ELF-1 (cell line): ENCODE results near the gene DOC2A.
"Not testable (repeated sequence)": the region's sequence is repeated elsewhere in the genome, so short reads cannot be mapped to it uniquely, and the experiment has no call there.

Experiments used
- DNase-seq: peaks from one replicate; pipeline ENCODE4 v3.0.0-alpha.2; 2016; ENCODE audit warnings: low read depth, low spot score

The DOC2A gene

DNA sequence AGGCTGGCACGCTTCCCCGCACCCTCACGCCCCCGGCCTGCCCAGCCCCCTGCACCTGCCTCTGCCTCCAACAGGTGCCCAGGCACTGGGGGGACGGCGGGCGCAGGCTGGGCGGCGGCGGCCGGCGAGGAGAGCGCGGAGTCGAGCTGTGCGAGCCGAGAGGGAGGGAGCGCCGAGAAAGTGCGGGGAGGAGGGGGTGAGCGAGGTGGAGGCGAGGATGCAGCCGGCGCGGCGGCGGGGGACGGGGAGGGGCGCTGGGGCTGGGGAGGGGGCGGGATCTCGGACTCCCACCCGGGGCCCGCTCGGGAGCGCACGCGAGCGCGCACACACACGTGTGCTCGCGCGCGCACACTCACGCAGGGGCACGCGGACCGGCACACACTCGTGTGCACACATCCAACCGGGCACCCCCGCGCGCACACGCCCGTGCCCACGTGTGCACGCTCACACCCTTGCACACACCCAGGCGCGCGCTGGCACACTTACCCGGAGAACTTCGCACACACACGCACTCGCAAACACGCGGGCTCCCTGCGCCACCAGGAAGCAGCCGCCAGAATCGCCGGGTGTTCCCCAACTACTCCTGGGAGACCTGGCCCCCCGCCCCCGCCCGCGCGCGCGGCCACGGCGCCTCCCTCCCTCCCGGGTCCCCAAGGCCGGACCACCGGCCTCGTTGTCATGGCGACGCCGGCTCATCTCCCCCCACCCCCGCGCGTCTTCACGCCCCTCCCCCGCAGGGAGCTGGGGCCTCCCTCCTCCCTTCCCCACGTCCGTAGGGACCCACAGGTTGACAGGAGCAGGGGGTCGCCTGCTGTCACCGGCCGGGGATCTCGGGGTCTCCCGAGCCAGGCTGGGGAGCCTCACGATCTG lies at the start of gene DOC2A:
Gene DOC2A, minus strand, starts transcription at position 184 of the 870 bp plus-strand sequence. CDS start 805 bp downstream, outside the sequence.
- DNase-seq = no peak

DNA sequence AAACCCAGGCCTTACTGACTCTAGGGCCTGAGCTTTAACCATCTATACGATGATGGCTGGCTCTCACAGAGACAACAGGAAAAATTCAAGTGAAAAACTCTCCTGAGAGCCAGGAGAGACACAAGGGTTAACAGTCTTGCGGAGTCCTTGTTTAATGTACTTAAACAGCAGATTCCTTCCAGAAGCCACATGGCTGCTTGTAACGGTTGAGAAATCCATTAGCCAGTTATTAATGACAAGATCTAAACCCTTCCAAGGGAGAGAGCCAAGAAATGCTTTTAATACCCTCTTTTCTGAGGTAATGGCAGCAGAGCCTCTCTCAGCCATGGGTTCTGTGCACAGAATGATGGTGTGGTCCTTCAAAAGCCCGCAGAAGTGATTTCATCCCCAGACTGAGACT lies 49.5 kb upstream of the DOC2A start:
- DNase-seq = no peak

DNA sequence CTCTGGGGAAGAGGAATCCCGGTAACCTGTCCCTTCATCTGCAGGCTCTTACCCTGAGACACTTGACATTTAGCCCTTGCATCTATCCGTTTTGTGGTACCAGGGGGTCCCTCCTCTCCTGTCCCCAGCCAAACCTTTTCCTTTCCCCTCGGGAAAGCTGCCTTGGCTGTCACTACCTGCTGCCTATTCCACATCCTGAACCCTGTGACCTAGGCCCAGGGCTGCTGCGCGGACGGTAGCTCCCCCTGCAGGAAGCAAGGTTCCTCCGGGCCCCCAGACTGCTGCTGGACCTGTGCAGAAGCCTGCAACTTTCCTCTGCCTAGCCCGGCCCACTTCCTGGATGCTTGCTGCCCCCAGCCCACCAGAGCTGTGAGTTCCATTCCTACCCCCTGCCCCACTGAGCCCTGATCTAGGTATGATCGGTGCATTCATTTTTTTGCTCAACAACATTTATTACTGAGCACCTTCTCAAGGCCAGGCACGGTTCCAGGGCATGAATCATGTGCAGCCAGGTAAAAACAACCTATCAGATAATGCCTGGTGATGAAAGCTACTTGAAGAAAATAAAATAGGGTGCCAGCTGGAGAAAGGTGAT lies 44.2 kb upstream of the DOC2A start:
- peak; percentile 85 for DNase-seq

DNA sequence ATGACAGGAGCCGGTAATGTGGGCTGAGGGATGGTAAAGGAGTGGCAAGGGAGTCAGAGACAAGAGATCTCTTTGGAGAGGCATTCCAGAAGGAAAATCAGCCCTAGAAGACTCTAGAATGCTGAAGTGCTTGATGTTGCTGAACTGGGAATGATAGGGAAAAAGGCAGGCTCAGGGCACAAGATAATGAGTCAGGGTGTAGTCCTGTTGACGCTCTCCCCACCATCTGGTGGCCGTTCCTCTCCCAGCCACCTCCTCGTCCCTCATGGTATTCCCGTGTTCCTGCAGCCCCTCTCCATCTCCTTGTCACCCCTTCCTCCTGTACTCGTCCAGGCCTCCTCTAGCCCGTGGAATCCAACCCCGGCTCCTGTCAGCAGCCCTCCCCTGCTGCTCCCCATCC lies 43.6 kb upstream of the DOC2A start:
- DNase-seq = no peak

DNA sequence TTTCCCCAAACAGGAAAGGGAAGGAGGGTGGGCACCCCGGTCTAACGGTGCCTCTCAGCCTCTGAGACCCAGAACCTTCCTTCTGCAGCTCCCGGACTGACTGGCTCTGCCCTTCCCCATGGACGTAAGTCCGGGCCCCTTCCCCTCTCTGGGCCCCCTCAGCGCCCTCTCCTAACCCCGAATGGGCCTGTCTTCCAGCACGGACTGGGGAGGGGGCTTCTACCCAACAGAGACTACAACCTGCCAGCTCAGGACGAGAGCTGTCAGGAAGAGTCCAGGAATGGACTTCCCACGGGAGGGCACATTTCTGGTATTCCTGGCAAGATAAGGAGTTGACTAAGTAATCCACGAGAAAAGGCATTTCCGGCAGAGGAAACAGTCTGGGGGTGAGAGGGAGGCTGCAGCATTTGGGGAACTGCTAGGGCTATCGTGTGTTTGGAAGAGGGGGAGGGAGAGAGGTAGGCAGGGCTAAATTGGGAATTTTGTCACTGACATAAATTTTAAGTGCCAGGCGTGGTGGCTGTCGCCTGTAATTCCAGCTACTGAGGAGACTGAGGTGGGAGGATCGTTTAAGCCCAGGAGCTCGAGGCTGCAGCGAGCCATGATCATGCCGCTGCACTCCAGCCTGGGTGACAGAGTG lies 42.7 kb upstream of the DOC2A start:
- DNase-seq = peak; percentile 61

DNA sequence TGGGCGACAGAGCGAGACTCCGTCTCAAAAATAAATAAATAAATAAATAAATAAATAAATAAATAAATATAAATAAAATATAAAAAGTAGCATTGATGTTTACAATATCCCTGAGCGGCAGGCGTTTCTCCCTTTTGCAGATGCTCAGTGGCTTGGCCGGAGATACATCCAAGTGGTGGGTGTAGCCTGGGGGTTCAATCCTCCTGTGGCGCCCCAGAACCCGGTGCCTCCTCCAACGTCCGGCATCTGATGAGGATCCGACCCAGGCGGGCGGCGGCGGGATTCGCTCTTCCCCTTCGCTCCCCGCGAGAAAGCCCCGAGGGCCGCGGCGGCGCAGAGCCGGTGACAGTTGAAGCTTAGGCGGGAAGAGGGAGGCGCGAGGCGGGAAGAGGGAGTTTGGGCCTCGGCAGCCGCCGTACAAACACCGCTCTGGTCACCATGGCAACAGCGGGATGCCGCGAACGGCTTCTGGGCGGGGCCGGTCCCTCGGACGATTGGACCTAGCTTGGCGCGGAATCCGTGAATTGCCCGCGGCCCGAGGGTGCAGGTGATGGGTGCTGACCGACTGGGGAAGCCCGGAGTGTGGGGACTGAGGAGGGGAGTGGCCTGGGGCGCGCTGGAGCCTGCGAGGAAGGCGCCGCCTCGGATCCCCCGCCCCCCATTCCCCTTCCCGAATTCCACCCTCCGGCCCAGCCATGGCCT lies 42.0 kb upstream of the DOC2A start:
- peak; percentile 96 for DNase-seq

DNA sequence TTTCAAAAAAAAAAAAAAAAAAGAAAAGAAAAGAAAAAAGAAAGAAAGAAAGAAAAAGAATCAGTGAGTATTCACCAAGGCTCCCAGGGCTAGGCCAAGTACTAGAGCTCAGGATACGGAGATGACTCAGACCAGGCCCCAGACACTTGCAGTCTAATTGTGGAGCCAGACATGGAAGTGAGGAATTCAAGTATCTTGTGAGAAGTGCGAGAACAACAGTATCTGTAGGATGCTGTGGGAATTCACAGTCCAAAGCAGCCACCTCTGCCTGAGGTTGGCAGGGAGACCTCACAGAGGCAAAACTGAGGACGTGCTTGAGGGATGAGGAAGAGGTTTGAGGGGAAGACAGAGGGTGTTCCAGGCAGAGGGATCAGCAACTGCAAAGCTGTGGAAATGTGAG lies 40.7 kb upstream of the DOC2A start:
- peak; percentile 55 for DNase-seq

DNA sequence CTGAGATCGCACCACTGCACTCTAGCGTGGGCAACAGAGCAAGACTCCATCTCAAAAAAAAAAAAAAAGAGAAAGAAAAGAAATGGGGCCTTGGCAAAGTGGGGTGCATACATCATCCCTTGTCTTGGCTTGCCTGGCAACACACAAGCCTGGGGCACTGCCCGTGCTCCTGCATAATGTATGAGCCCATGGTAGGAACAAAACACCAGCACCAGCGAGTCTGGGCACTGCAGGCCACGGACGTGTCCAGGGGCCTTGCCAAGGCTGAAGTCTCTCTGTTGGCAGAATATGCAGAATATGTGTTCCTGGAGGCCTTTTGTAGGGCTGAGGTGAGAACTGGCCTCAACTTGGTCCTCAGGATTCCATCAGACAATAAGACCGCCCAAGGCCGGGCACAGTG lies 39.0 kb upstream of the DOC2A start:
- DNase-seq = no peak

DNA sequence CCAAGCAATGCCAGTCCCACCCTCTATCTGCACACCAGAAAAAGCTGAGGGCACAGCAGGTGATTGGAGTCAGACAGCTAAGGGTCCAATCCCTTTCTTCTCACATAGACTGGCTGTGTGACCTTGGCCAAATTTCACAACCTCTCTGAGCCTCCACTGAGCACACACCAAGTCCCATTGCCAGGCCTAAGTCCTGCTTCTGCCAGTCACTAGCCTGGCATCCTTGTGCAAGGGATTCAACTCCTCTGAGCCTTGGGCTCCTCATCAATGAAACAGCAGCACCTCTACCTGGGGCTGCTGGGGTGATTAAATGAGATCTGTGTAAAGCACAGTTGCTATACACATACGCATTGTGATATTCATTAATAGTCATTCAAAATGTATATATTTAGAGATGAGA lies 35.8 kb upstream of the DOC2A start:
- DNase-seq = no peak

DNA sequence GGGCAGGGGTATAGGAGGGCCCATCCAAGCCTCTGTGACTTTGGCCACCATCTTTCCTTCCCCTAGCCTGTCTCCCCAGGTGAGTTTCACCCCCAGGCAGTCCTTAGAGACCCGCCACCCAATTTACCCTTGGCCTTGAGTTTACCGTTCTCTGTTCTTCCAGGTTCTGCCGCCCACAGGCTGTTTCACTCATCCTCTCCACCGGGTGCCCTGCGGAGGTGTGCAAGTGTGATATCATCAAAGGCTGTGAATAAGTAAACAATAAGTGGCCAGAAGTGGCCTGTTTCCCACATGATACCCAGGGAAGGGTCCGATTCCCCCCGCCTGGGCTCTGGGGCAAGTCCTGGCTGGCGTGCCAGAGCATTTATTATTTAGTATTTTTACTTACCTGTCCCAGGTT lies 35.4 kb upstream of the DOC2A start:
- no peak for DNase-seq

DNA sequence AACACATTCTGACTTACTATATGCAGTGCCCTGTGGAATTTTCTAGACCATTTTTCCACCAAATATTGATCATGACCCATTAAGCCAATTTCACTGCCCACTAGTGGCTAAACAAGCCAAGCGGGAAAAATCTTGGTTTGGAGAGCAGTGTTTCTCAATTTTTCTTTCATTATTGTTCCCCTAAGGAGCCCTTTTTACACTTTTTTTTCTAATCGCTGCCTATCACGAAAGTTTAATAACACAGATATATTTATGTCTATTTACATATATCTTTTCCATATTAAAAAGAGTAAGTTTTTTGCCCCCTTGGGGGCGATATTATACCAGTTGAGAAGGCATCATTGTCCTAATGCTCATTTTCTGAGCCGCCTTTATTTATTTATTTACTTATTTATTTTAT lies 31.0 kb upstream of the DOC2A start:
- no peak for DNase-seq

DNA sequence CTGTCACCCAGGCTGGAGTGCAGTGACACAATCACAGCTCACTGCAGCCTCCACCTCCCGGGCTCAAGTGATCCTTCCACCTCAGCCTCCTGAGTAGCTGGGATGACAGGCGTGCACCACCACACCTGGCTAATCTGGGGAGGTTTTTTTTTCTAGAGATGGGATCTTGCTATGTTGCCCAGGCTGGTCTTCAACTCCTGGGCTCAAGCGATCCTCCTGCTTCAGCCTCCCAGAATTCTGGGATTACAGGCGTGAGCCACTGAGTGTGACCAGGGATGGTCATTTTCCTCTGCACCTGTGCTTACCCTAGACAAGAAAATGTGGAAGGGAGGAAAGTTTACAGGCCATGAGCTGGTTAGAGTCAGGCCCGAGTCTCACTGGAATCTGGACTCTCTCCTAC lies 29.9 kb upstream of the DOC2A start:
- not testable (repeated sequence) for DNase-seq

DNA sequence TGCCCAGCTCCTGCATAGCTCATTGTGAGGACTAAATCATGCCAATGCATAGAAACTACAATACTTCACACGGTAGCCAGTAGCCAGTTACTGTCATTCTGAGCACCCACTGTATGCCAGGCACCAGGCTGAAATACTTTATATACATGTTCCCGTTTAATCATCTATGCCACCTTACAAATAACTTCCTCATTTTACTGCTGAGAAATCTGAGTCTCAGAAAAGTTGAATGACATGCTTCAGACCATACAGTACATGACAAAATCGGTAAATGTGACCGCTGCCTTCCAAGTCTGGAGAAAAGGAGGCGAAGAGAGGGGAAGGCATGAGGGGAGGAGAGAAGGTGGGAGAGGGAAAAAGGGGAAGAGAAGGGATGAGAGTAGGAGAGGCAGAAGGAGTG lies 29.4 kb upstream of the DOC2A start:
- DNase-seq = no peak

DNA sequence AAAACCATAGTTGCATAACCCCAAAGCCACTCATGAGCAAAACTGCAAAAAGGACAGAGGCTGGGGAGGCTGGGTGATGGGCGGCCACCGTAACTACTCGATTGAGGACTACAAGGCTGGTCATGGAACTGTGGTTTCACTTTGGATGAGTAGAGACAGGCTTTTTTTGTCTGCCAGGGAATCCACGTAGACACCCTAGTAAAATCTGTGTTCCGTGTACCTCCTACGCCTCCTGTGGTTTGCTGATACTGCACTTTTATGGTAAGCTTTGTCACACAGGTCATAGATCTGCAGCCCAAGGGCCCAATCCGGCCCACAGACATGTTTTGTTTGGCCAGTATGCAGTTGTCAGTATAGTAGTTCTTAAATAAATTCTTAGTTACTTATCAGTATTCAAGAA lies 22.4 kb upstream of the DOC2A start:
- no peak for DNase-seq

DNA sequence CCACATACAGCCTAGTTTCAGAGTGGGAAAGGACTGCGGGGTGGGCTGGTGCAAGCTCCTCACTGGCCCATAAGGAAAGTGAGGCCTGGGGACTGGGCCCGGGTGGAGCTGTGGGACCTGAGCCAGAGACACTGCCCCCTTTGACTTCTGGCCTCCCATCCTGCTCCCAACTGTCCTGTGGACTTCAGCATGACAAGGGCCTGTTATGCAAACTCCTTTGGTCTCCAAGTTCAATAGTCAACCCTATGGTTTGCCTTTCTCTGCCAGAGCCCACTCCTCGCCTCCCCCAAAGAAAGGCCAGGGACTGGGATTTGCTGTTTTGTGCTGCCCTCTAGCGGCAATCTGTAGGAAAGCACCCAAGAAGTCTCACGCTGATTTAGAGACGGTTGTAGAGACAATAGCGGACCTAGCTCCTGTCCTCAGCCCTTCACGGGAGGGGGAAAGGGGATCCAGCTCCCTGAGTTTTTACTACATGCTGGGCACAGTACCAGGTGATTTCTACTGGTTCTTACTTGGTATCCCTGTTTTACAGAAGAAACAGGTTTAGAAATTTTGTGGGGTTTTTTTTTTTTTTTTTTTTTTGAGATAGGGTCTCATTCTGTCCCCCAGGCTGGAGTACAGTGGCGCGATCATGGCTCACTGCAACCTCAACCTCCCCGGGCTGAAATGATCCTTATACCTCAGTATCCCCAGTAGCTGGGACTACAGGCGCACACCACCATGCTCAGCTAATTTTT lies 21.4 kb upstream of the DOC2A start:
- peak; percentile 90 for DNase-seq

DNA sequence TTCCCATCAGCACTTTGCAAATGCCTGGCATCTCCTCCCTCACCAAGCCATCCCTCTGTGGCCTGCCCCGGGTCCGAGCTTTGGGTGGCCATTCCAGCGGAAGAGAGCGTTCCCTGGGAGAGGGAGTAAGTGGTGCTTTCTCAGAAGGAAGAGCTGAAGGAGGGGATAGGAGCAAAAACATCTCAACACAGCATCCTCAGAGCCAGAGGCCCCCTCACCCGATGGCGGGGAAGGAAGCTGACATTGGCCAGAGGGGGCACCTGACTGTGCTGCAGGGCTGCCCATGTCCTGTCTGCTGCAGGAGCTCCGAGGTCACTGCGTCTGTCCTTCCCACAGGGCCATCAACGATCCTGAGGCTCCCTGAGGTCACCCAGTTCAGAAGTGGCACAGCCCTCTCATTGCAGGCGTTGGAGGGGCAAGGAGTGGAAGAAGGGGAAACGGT lies 20.7 kb upstream of the DOC2A start:
- no peak for DNase-seq

DNA sequence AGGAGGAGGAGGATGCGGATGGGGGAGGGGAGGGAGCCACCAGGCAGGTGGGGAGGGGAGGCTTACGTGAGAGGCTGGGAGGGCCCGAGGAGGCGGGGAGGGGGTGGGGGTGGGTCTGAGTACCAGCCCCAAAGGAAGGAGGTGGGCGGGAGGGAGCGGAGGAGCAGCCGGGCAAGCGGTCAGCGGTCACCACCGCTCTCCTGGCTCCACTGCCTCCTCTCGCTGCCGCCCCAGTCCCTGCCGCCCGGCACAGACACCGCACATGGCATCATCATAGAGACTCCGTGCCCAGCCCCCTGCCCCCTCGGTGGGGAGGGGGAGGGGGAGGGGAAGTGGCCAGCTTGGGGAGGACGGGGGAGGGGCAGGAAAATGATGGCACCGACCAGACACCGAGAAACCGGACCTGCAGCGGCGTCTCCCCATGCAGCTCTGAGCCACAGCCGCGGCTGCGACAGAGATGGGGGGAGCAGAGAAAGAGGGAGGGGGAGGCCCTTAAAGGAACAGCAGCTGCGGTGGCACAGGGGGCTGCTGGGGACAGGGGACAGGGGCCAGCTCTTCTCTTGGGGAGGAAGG lies 20.1 kb upstream of the DOC2A start, which contains the start of gene TLCD3B:
Gene TLCD3B, minus strand, starts transcription at position 431 of the 573 bp plus-strand sequence. CDS start 744 bp downstream, outside the sequence.
- DNase-seq = no peak

DNA sequence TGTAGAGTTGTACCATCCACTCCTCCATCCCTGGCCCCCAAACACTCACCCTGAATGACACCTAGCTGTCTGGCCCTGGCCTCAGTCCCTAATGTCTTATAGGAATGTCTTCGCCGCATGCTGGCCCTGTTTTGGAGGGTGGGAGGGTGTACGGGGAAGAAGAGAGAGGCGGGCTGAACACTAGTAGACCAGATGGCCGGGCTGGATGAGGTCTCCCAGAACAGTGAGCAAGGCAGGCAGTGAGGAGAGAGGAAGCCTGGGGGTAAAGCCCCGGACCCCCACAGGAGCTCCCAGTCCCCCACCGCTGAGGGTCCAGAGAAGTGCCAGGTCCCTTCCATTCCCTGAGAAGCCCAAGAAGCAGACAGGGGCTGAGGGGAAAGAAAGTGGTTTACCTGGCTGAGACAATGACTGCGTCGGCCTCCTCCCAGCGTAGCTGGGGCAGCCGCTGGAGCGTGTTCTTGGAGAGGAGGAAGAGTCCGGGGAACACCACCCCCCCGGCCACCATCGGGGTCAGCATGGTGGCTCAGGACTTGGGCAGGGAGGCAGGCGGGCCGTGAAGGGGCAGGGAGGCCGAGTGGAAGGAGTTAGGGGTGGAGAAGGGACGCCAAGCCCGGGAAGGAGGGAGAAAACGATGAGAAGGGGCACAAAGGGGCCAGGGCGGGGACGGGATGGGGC lies 19.3 kb upstream of the DOC2A start:
- DNase-seq = no peak

DNA sequence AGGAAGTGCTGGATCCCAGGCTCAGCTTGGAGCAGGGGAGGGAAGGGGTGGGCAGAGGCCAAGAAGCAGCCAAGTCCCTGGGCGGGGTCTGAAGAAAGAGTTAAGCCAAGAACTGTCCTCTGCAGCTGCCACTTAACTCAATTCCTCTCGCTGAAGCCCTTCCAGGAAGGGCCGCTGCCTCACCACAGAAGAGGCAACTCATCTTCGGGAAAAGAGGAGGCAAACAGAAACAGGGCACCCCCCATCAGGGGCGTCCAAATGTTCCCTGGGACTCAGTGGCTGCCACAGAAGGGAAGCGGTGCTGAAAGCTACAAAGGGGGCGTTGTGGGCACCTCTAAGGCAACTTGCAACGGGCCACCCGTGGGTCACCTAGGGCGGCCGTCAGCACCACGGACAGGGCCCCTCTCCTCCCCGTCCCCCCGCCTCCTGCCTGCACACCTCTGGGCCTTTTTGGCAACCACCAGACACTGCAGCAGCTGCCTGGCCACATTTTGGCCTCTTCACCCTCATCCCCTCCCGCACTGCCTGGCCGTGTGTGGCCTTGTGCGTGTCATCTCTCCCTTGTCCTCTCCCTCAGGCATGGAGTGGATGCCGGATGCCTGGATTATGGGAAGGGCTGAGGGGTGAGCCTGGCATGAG lies 17.7 kb upstream of the DOC2A start:
- DNase-seq = peak; percentile 81
